ENCODE results near the gene KRTAP10-8. TPM values are rescaled to one million over a fixed set of nuclear protein-coding genes. Genes with fewer than 3 reads are reported as not detected.
"Not testable (repeated sequence)": the region's sequence is repeated elsewhere in the genome, so short reads cannot be mapped to it uniquely, and the experiment has no call there.

Gene KRTAP10-8
- total RNA-seq, 2 experiments from 2014 or later: not detected

DNA sequence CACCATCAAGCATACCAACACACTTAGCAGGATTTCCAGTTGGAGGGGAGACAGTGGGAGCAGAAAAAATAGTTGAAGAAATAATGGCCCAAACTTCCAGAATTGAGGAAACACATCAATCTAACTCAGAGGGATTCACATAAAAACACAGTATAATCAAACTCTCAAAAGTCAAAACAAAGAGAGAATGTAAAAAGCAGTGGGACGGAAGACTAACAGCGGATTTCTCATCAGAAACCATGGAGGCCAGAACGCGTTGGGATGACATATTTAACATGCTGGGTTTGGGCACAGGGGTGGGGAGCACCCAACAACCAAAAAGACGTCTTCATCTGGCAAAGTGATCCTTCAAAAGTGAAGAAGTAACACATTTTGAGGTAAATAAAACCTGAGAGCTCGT is 8.0 kb downstream of the KRTAP10-8 start:
- Mint-ChIP-seq H3K4me3 (no peak overlapping the region), H3K27ac (no peak overlapping the region), H3K36me3 (ENCODE audit: low read depth) (peaks cover 53% of the 10 kb centered on the region), H3K9me3 (peaks cover 50% of the 10 kb centered on the region), H3K4me1 (peaks cover 33% of the 10 kb centered on the region), H3K27me3 (peaks cover 15% of the 10 kb centered on the region)
- ChIA-PET CTCF (interaction anchor here (1.2 to 1.5 kb wide), 3 partner anchors 38 to 123 kb away, joined by 5 to 6 read pairs (median 5); partner anchors contain the start of gene KRTAP12-3), POLR2A (interaction anchor here (1.4 to 2.0 kb wide), 6 partner anchors 10 to 72 kb away, joined by 4 to 18 read pairs (median 7); partner anchors contain the start of genes KRTAP12-3 and KRTAP12-4)
- no peak for DNase-seq

DNA sequence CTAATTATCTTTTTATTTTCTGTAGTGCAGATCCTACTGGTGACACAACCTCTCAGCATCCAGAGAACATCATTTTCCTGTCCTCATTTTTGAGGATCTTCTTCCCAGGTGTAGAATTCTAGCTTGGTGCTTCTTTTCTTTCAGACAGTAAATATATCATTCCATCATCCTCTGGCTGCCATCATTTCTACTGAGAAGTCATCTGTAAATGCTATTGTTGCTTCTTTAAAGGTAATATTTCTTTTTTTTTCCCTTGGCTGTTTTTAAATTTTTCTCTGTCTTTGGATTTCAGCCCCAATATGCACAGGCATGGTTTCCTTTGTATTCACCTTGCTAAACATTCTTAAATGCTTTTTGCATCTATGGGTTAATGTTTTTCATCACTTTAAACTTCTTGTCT is 11.7 kb downstream of the KRTAP10-8 start:
- Mint-ChIP-seq H3K27ac (no peak overlapping the region), H3K36me3 (ENCODE audit: low read depth) (peaks cover 49% of the 10 kb centered on the region), H3K4me1 (peaks cover 21% of the 10 kb centered on the region), H3K4me3 (no peak overlapping the region), H3K9me3 (peaks cover 51% of the 10 kb centered on the region), H3K27me3 (peaks cover 17% of the 10 kb centered on the region)
- DNase-seq: no peak
- ChIA-PET POLR2A (no interaction called here), CTCF (no interaction called here)

DNA sequence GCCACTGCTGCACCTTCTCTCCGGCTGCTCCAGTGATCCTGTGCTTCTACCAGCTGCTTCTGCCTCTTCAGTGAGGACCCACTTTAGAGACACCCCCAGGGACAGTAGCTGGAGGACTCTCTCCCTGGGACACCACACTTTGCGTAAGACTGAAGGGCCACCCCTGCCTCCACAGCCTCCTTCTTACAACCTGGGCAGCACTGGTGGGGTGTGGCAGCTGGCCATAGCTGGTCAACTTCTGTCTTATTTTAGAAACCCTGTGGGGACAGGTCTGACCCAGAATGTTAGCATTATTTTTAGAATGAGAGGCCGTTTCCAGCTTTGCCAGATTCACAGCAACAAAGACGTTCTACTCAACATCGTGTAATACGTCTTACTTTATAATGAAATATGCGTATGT is 13.9 kb downstream of the KRTAP10-8 start:
- CTCF ChIA-PET: no interaction called here
- Mint-ChIP-seq H3K4me1 (peaks cover 14% of the 10 kb centered on the region), H3K27ac (no peak overlapping the region), H3K4me3 (no peak overlapping the region), H3K27me3 (peaks cover 17% of the 10 kb centered on the region), H3K9me3 (peaks cover 44% of the 10 kb centered on the region), H3K36me3 (ENCODE audit: low read depth) (peaks cover 37% of the 10 kb centered on the region)
- POLR2A ChIA-PET: no interaction called here
- no peak for DNase-seq

DNA sequence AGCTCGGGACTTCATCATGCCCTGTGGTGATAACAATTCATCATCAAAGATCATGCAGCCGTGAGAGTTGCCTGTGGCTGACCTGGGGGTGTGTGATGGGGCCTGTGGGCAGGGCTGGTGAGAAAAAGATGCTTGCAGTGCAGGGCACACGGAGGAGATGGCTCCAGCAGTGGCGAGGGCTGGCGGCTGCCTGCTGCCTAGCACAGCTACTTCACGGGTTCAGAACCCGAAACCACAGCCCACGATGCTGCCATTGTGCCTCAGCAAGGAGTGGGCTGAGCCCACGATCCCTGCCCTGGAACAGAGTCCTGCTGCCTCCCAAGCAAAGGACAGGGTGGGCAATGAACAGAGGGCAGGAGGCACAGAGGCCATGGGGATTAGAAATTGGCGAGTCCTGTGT is 14.4 kb downstream of the KRTAP10-8 start:
- Mint-ChIP-seq H3K4me3 (no peak overlapping the region), H3K27me3 (peaks cover 20% of the 10 kb centered on the region), H3K9me3 (peaks cover 46% of the 10 kb centered on the region), H3K4me1 (peaks cover 14% of the 10 kb centered on the region), H3K36me3 (ENCODE audit: low read depth) (peaks cover 40% of the 10 kb centered on the region), H3K27ac (no peak overlapping the region)
- POLR2A ChIA-PET: no interaction called here
- no peak for DNase-seq
- CTCF ChIA-PET: no interaction called here

DNA sequence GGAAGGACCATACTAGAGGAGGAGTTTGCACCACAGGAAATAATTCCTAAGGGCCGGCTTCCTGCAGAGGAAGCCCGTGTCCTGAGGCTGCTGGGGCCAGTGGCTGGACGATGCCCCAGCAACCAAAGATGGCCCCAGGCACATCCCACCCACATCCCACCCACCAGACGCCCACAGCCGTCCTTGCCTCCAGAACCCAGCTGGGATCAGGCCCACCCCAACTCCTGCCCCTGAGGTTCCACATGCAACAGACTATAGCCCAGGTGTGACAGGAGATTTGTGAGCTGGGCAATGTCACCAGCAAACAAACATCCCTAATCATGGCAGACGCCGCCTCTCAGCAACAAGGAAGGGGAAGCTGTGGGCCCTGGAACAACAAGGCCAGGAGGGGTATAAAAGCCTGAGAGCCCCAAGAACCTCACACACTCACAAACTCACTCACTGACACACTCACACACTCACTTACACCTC is 14.8 kb downstream of the KRTAP10-8 start, which contains the start of gene KRTAP10-9:
Gene KRTAP10-9 (plus strand): TSS at position 421 of the 471 bp plus-strand sequence. CDS start 79 bp downstream, outside the sequence.
- no peak within 1 kb of the TSS for H3K27ac Mint-ChIP-seq
- no peak within 1 kb of the TSS for H3K4me3 Mint-ChIP-seq
- ChIA-PET POLR2A (no interaction called here), CTCF (no interaction called here)
- peaks cover 43% of the 10 kb centered on the region for H3K36me3 Mint-ChIP-seq (ENCODE audit: low read depth)
- H3K9me3 Mint-ChIP-seq: peaks cover 48% of the 10 kb centered on the region
- DNase-seq: no peak
- peaks cover 22% of the 10 kb centered on the region for H3K27me3 Mint-ChIP-seq
- H3K4me1 Mint-ChIP-seq: peaks cover 14% of the 10 kb centered on the region

DNA sequence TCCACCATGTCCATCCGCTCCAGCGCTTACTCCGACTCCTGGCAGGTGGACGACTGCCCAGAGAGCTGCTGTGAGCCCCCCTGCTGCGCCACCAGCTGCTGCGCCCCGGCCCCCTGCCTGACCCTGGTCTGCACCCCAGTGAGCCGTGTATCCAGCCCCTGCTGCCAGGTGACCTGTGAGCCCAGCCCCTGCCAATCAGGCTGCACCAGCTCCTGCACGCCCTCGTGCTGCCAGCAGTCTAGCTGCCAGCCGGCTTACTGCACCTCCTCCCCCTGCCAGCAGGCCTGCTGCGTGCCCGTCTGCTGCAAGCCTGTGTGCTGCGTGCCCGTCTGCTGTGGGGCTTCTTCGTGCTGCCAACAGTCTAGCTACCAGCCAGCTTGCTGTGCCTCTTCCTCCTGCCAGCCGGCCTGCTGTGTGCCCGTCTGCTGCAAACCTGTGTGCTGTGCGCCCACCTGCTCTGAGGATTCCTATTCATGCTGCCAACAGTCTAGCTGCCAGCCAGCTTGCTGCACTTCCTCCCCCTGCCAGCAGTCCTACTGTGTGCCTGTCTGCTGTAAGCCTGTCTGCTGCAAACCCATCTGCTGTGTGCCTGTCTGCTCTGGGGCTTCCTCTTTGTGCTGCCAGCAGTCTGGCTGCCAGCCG is 15.4 kb downstream of the KRTAP10-8 start:
- CTCF ChIA-PET, DNase-seq, POLR2A ChIA-PET, H3K27ac Mint-ChIP-seq, H3K4me3 Mint-ChIP-seq: not testable (repeated sequence)
- Mint-ChIP-seq H3K4me1 (peaks cover 14% of the 10 kb centered on the region), H3K9me3 (peaks cover 51% of the 10 kb centered on the region), H3K36me3 (ENCODE audit: low read depth) (peaks cover 47% of the 10 kb centered on the region), H3K27me3 (peaks cover 27% of the 10 kb centered on the region)

DNA sequence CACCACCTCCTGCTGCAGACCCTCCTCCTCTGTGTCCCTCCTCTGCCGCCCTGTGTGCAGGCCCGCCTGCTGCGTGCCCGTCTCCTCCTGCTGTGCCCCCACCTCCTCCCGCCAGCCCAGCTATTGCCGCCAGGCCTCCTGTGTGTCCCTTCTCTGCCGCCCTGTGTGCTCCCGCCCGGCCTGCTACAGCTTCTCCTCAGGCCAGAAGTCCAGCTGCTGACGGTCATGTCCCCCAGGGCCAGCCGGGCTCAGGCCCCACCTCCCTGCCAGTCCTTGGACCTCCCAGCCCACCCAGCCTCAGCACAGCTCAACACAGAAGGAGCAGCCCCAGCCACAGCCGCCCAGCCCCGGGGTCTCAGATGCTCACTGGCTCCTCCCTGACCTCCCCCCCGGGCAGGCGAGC is 16.0 kb downstream of the KRTAP10-8 start:
- H3K9me3 Mint-ChIP-seq: peaks cover 47% of the 10 kb centered on the region
- peaks cover 14% of the 10 kb centered on the region for H3K4me1 Mint-ChIP-seq
- DNase-seq, H3K27ac Mint-ChIP-seq, CTCF ChIA-PET, H3K4me3 Mint-ChIP-seq, POLR2A ChIA-PET: not testable (repeated sequence)
- peaks cover 43% of the 10 kb centered on the region for H3K36me3 Mint-ChIP-seq (ENCODE audit: low read depth)
- peaks cover 26% of the 10 kb centered on the region for H3K27me3 Mint-ChIP-seq

DNA sequence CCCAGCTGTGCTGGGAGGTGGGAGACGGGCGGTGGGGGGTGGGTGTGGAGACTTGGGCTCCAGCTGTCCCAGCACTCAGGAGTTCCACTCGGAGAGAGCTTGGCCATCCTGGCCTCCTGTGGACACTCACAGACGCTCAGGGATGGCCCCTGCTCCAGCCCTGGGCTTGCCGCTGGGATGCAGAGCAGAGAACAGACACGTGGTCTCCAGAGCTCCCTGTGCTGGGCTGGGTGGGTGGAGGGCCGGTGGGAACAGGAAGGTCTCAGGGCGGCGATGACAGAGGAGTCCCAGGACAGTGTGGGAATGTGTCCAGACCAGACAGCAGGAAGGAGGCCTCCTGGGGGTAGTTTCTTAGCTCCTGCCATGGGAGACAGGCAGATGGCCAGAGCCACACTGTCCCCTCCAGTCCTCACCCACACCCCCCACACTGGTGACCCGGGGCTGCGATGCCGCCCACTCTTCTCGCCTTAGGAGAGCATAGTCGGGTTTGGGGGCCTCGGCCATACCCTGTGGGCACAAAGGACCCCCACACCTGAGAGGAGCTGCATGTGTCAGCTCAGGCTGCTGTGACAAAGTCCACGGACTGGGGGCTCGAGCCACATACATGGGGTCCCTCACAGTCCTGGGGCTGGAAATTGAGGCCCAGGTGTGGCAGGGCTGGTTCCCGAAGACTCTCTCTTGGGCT is 17.0 kb downstream of the KRTAP10-8 start:
- no peak for DNase-seq
- H3K27ac Mint-ChIP-seq: no peak overlapping the region
- peaks cover 28% of the 10 kb centered on the region for H3K27me3 Mint-ChIP-seq
- H3K36me3 Mint-ChIP-seq (ENCODE audit: low read depth): peaks cover 36% of the 10 kb centered on the region
- no peak overlapping the region for H3K4me3 Mint-ChIP-seq
- H3K9me3 Mint-ChIP-seq: peaks cover 40% of the 10 kb centered on the region
- ChIA-PET CTCF (no interaction called here), POLR2A (interaction anchor here (0.5 to 0.8 kb wide), 2 partner anchors 10 to 14 kb away, joined by 3 read pairs; no protein-coding TSS in a partner anchor)
- H3K4me1 Mint-ChIP-seq: peaks cover 14% of the 10 kb centered on the region

DNA sequence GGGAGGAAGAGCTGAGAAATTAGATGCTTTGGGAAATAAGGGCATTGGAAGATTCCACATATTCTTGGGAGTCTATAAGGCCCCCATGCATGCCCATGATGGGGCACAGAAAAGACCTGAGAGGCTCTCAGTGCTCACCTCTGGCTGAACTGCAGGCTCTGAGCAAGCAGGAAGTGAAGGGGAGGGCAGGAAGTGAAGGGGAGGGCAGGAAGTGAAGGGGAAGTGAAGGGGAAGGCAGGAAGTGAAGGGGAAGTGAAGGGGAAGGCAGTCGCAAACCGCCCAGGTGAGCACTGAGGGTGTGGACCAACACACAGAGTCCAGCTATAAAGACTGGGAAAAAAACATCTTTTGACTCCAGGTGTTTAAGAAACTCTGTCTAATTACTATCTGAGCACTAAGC is 18.6 kb downstream of the KRTAP10-8 start:
- peaks cover 14% of the 10 kb centered on the region for H3K4me1 Mint-ChIP-seq

DNA sequence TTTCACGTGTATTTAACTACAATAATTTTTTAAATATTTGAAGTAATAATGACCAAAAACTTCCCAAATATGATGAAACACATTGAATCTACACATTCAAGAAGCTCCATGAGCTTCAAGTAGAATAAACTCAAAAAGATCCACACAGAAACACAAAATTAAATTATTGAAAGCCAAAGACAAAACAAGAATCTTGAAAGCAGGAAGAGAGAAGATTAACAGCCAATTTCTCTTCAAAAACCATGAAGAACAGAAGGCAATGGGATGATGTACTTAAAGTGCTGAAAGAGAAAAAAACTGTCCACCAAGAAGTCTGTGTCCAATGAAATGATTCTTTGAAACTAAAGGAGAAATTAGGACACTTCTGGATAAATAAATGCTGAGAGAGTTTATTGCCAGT is 20.2 kb downstream of the KRTAP10-8 start:
- Mint-ChIP-seq H3K27me3 (peaks cover 22% of the 10 kb centered on the region), H3K4me1 (peaks cover 13% of the 10 kb centered on the region), H3K27ac (no peak overlapping the region), H3K9me3 (peaks cover 33% of the 10 kb centered on the region), H3K4me3 (no peak overlapping the region), H3K36me3 (ENCODE audit: low read depth) (peaks cover 24% of the 10 kb centered on the region)
- ChIA-PET POLR2A (no interaction called here), CTCF (no interaction called here)
- no peak for DNase-seq

More for the DNA sequence above, 18.6 kb downstream of the KRTAP10-8 start:
- Mint-ChIP-seq H3K27me3 (peaks cover 22% of the 10 kb centered on the region), H3K4me3 (no peak overlapping the region), H3K9me3 (peaks cover 33% of the 10 kb centered on the region), H3K36me3 (ENCODE audit: low read depth) (peaks cover 24% of the 10 kb centered on the region), H3K27ac (peak overlapping the region; percentile 2)
- POLR2A ChIA-PET: no interaction called here
- CTCF ChIA-PET: no interaction called here
- no peak for DNase-seq

DNA sequence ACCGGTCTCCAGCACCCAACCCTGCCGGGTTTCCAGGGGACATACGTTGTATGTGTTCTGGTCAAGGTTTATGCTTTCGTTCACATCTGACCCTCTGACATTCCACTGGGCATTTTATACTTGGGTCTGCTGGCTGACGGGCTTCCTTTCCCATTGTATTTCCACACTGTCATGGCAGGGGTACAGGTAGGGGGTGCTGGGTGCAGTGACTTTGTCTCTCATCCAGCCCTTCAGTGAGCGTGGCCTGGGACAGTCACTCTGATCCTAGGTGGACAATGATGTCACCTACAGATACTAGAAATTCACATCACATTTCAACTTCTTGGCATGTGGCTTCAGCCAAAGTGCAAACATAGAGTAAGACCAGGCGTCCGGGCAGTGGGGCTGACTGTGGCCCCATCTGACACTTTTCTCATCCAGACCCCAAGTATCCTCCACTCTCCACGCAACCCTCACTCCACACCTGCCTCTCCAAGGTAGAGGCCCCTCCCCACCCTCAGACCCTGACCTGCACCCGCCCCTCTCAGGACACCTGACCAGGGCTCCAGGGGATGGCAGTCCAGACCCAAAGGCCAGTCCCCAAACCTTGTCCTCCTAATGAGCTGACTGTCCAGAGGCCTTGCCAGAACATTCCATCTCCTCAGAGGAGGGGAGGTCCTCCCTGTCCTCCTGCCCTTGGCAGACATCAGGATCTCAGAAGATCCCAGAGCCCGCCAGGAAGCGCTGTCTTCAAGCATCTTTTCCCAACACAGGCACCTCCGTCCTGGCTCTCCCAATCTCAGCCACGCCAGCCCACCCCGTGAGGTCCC is 24.5 kb downstream of the KRTAP10-8 start:
- no peak overlapping the region for H3K27ac Mint-ChIP-seq
- no peaks in the 10 kb centered on the region for H3K4me1 Mint-ChIP-seq
- CTCF ChIA-PET: no interaction called here
- peaks cover 11% of the 10 kb centered on the region for H3K36me3 Mint-ChIP-seq (ENCODE audit: low read depth)
- peaks cover 29% of the 10 kb centered on the region for H3K9me3 Mint-ChIP-seq
- H3K27me3 Mint-ChIP-seq: peaks cover 22% of the 10 kb centered on the region
- POLR2A ChIA-PET: no interaction called here
- DNase-seq: no peak
- no peak overlapping the region for H3K4me3 Mint-ChIP-seq

DNA sequence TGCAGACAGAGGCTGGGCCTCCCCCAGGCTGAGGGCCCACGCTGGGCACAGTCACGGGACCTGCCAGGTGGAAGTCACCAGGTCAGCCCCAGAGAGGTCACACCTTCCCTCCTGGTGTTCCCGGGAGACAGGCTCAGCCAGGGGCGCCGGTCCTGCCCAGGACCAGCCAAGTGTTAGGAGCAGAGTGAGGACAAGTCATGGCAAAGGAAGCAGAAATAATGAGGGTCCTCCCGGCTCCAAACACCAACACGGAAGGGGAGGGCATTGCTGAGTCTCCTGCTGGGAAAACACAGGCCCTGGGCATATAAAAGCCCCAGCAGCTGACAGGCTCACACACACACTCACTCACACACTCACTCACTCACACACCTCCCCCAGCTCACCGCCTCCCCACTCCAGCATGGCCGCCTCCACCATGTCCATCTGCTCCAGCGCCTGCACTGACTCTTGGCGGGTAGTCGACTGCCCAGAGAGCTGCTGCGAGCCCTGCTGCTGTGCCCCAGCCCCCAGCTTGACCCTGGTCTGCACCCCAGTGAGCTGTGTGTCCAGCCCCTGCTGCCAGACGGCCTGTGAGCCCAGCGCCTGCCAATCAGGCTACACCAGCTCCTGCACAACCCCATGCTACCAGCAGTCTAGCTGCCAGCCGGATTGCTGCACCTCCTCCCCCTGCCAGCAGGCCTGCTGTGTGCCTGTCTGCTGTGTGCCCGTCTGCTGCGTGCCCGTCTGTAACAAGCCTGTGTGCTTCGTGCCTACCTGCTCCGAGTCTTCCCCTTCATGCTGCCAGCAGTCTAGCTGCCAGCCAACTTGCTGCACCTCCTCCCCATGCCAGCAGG is 25.4 kb downstream of the KRTAP10-8 start, which contains the start of gene KRTAP10-10:
Gene KRTAP10-10 (plus strand): TSS at position 339 of the 833 bp plus-strand sequence. CDS start 62 bp downstream, at position 401.
- Mint-ChIP-seq H3K4me3 (no peak within 1 kb of the TSS), H3K27me3 (peaks cover 17% of the 10 kb centered on the region), H3K9me3 (peaks cover 24% of the 10 kb centered on the region), H3K4me1 (no peaks in the 10 kb centered on the region), H3K27ac (no peak within 1 kb of the TSS), H3K36me3 (ENCODE audit: low read depth) (peaks cover 5% of the 10 kb centered on the region)
- no peak for DNase-seq
- CTCF ChIA-PET: no interaction called here
- POLR2A ChIA-PET: no interaction called here

All from activated CD4-positive, alpha-beta memory T cell treated with anti-CD3 and anti-CD28 coated beads, Interleukin-2, amount 10 ng/mL, durations not matched to agents 7 days and 5 days (primary cell).